HepG2 (cell line): ENCODE measurements around the gene COMMD9. TPM values are rescaled to one million over a fixed set of nuclear protein-coding genes. Genes with fewer than 3 reads are reported as not detected.
A peak's percentile ranks its signal among the peaks of the same experiment; 100 is the strongest.

Experiments used
- ATAC-seq: fragments of 200-7000 bp; cut with Tn5 transposase; 3 replicates; pipeline ENCODE4 v1.9.1; 2020; ENCODE audit warnings: mild to moderate bottlenecking, moderate library complexity
- BruUV-seq: library from RNA; stranded (reverse); fragments of 400-500 nt; replicated peaks from 2 replicates; lab custom pipeline; 2021; lab: Mats Ljungman, UMichigan
- CTCF ChIA-PET: fragments of 300-600 bp; formaldehyde crosslinking; extraction: SDS; loops from one replicate; lab custom pipeline; 2021; ENCODE audit warnings: low total read pairs, inconsistent platforms, low intra/inter-chr PET ratio; lab: Yijun Ruan, JAX
- POLR2A ChIA-PET: fragments of 350-600 bp; sonication (Branson Sonifier 250); formaldehyde crosslinking; loops from one replicate; lab custom pipeline; 2020; ENCODE audit warnings: antibody characterized with exemption, inconsistent platforms; lab: Yijun Ruan, JAX
- DNase-seq: peaks from one replicate; pipeline ENCODE4 v3.0.0-alpha.2; 2015; ENCODE audit warnings: low spot score
- FAIRE-seq: peaks from 3 replicates; lab custom pipeline; 2011; peaks lifted over from hg19 to GRCh38; lab: Jason Lieb, UNC
- H2AFZ ChIP-seq: one replicate; pipeline ENCODE4 v1.6.1; 2011; ENCODE audit warnings: low read length, inconsistent platforms
- H3K27ac ChIP-seq: fragments of 300-600 bp; 3 replicates; pipeline ENCODE4 v1.8.0; 2011; ENCODE audit warnings: mixed run types, mild to moderate bottlenecking, mixed read lengths, low read length, inconsistent platforms; ENCODE audit not compliant: insufficient read depth; ENCODE audit errors: extremely low read length
- H3K27me3 ChIP-seq, 2 experiments: fragments of 200-600 bp in 1 of 2; 2 replicates in 1 of 2; 3 replicates in 1 of 2; pipeline versions ENCODE4 v1.6.0 to v1.8.0; 2011; ENCODE audit warnings: low read length in 2 of 2, mild to moderate bottlenecking in 2 of 2, moderate library complexity in 2 of 2, inconsistent platforms in 1 of 2; ENCODE audit not compliant: insufficient read depth in 2 of 2, control insufficient read depth in 1 of 2
- H3K36me3 ChIP-seq, 2 experiments: fragments of 200-600 bp in 1 of 2; replicated peaks in 1 of 2; 2 replicates in 1 of 2; 3 replicates in 1 of 2; pipeline versions ENCODE4 v1.5.1 to v1.8.0; 2011; ENCODE audit warnings: low read length in 2 of 2, inconsistent platforms in 1 of 2; ENCODE audit not compliant: insufficient read depth in 2 of 2, control insufficient read depth in 1 of 2
- H3K4me1 ChIP-seq: 2 replicates; pipeline ENCODE4 v1.5.1; 2012; ENCODE audit warnings: low read length, inconsistent platforms; ENCODE audit not compliant: insufficient read depth
- H3K4me2 ChIP-seq: 2 replicates; pipeline ENCODE4 v1.6.0; 2011; ENCODE audit warnings: low read depth, low read length, inconsistent platforms
- H3K4me3 ChIP-seq, 3 experiments: fragments of 200-600 bp in 1 of 3; sonication (generic), shearing (Covaris generic) in 1 of 3; replicated peaks in 1 of 3; 2 replicates each; pipeline ENCODE4 v1.5.1; 2011 to 2016; ENCODE audit warnings: low read length in 3 of 3, inconsistent platforms in 2 of 3, low read depth in 2 of 3, mild to moderate bottlenecking in 2 of 3, control low read depth in 1 of 3, mixed read lengths in 1 of 3; ENCODE audit not compliant: insufficient read depth in 1 of 3
- H3K79me2 ChIP-seq: one replicate; pipeline ENCODE4 v1.6.1; 2011; ENCODE audit warnings: low read length, inconsistent platforms; ENCODE audit not compliant: insufficient read depth
- H3K9ac ChIP-seq: 2 replicates; pipeline ENCODE4 v1.6.0; 2011; ENCODE audit warnings: mild to moderate bottlenecking, low read depth, low read length, inconsistent platforms; ENCODE audit not compliant: insufficient read depth
- H3K9me3 ChIP-seq: 2 replicates; pipeline ENCODE4 v1.5.1; 2012; ENCODE audit warnings: mild to moderate bottlenecking, low read length
- H4K20me1 ChIP-seq: 2 replicates; pipeline ENCODE4 v1.6.0; 2011; ENCODE audit warnings: inconsistent platforms, mild to moderate bottlenecking, low read length, moderate library complexity; ENCODE audit not compliant: insufficient read depth
- AHR ChIP-seq: IDR thresholded peaks from 2 replicates; pipeline ENCODE4 v1.6.1; 2018; ENCODE audit warnings: missing genetic modification reagents, missing compliant biosample characterization
- HCFC1 ChIP-seq: fragments of 150-350 bp; IDR thresholded peaks from 2 replicates; pipeline ENCODE4 v1.6.1; 2014; ENCODE audit warnings: low read depth, low read length
- KLF15 ChIP-seq: sonication (generic); formaldehyde crosslinking; IDR thresholded peaks from 2 replicates; pipeline ENCODE4 v1.8.1; 2023; ENCODE audit warnings: borderline replicate concordance, mild to moderate bottlenecking, inconsistent platforms, missing genetic modification reagents, mixed read lengths
- NFE2L2 ChIP-seq: fragments of 150-350 bp; IDR thresholded peaks from 2 replicates; pipeline ENCODE4 v1.6.1; 2014; ENCODE audit warnings: low read length
- RARG ChIP-seq: sonication (generic); formaldehyde crosslinking; IDR thresholded peaks from 2 replicates; pipeline ENCODE4 v1.4.0; 2020; ENCODE audit warnings: low read depth, mild to moderate bottlenecking, missing genetic modification reagents
- ZBTB1 ChIP-seq: sonication (generic); formaldehyde crosslinking; IDR thresholded peaks from 2 replicates; pipeline ENCODE4 v1.4.0; 2020; ENCODE audit warnings: missing genetic modification reagents, borderline replicate concordance
- ZFYVE20 ChIP-seq: sonication (generic); formaldehyde crosslinking; IDR thresholded peaks from 2 replicates; pipeline ENCODE4 v1.8.0; 2023; ENCODE audit warnings: low read depth, mild to moderate bottlenecking, moderate library complexity, missing genetic modification reagents, borderline replicate concordance
- ZNF260 ChIP-seq: sonication (generic); formaldehyde crosslinking; IDR thresholded peaks from 2 replicates; pipeline ENCODE4 v1.4.0; 2020; ENCODE audit warnings: missing genetic modification reagents, low read depth, mild to moderate bottlenecking, borderline replicate concordance
- ZNF317 ChIP-seq: sonication (generic); formaldehyde crosslinking; IDR thresholded peaks from 2 replicates; pipeline ENCODE4 v1.5.0; 2020; ENCODE audit warnings: mild to moderate bottlenecking, missing genetic modification reagents
- ZNF891 ChIP-seq: sonication (generic); formaldehyde crosslinking; IDR thresholded peaks from 2 replicates; pipeline ENCODE4 v1.5.0; 2020; ENCODE audit warnings: mild to moderate bottlenecking, missing genetic modification reagents
- ZSCAN22 ChIP-seq: sonication (generic); formaldehyde crosslinking; IDR thresholded peaks from 2 replicates; pipeline ENCODE4 v1.4.0; 2020; ENCODE audit warnings: mild to moderate bottlenecking, missing genetic modification reagents
- WGBS: methylation state at CpG from one replicate; pipeline ENCODE4 v1.1.6; 2017; ENCODE audit warnings: low lambda C conversion rate; 5-methylcytosine and 5-hydroxymethylcytosine counted together
- in situ Hi-C: cut with HindIII; loops from 2 replicates; pipeline ENCODE4 v1.10.0; 2017; ENCODE audit warnings: low pct_unique_long_range_greater_than_20kb; ENCODE audit not compliant: extremely low pct_ligation_motif_present
- intact Hi-C: fragments of 100-400 bp; cut with micrococcal nuclease; formaldehyde crosslinking; loops from one replicate; pipeline ENCODE4 v1.10.0; 2022; ENCODE audit not compliant: unreplicated experiment
- polyA plus RNA-seq, 8 experiments: library from polyadenylated mRNA; depleted of rRNA in 3 of 8; stranded (reverse) in 7 of 8; unstranded in 1 of 8; fragments of >200 nt; fragmentation: Illumina TruSeq in 4 of 8; extraction: Trizol in 4 of 8; gene quantifications; 2 replicates each; pipeline versions ENCODE4 v1.2.1 to v1.2.3, GENCODE V29; 2011 to 2016; ENCODE audit warnings: low read depth in 4 of 8, missing spikeins in 1 of 8, mixed read lengths in 1 of 8; ENCODE audit not compliant: insufficient read depth in 1 of 8
- total RNA-seq, 5 experiments: library from RNA; depleted of rRNA; stranded (reverse); fragments of >200 nt; fragmentation: Illumina TruSeq; extraction: Trizol; gene quantifications; 2 replicates each; pipeline ENCODE4 v1.2.3, GENCODE V29; 2016; ENCODE audit warnings: low read depth in 1 of 5
- TF ChIP-seq, protein P1 (sequence below): sonication (generic); formaldehyde crosslinking; IDR thresholded peaks from 2 replicates; pipeline ENCODE4 v1.4.0; 2020; ENCODE audit warnings: mild to moderate bottlenecking, missing genetic modification reagents
- TF ChIP-seq, protein P2 (sequence below): sonication (generic); formaldehyde crosslinking; IDR thresholded peaks from 2 replicates; pipeline ENCODE4 v1.5.1; 2020; ENCODE audit warnings: mild to moderate bottlenecking, moderate library complexity, missing genetic modification reagents

The COMMD9 gene
- total and polyA plus RNA-seq, 2 of the 13 experiments (the other 11 are each of a cell fraction or from before 2014, with no cell fraction given), result 47.3 to 76.7 TPM

DNA sequence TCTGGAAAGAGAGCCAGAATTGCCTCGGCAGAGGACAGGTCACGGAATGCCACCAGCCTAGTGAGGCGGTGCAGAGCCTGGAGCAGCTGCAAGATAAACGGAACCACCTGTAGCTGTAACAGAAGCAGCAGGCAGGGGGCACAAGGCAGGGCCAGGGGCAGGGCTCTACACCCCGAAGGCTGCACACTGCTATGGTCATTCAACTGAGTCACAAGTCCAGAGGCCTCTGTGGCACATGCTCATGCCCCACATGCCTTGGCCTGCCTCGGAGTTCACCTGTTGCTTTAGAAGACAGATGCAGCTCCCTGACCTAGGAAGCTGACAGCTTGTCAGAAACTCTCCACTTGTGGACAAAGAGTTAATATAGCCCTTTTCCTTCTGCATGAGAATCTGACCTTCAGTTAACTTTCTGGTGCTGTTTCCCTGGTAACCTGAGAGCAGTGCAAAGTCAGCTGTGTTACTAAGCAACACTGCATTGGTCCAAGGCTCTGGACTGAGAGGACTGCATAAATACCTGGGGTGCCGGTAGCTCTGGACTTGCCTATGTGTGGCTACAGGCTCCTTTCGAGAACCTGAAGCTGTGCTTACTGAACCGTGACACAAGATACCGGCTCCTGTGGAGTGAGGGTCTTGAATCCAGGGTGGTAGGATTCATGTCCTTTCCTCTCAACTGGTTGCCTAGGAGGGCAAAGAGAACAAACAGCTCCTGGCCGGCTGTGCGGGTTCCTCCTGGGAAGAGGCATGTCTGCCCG, 10.5 kb downstream of the COMMD9 start:
- 97% methylated on average over 7 of the region's 13 CpGs for WGBS
- no peak overlapping the region for H3K4me3 ChIP-seq
- H3K79me2 ChIP-seq, result peaks cover 4% of the 10 kb centered on the region
- DNase-seq (no peak), FAIRE-seq (no peak), ATAC-seq (peak; percentile 56)
- in situ Hi-C loops, result no loop called here
- ChIA-PET POLR2A (no interaction called here), CTCF (no interaction called here)
- H3K9ac ChIP-seq, result no peak overlapping the region
- H4K20me1 ChIP-seq, result no peaks in the 10 kb centered on the region
- TF ChIP-seq KLF15 (no peak), HCFC1 (no peak), ZBTB1 (no peak), ZSCAN22 (no peak), ZNF260 (CRISPR knock-in tag) (no peak)
- no peak overlapping the region for H3K4me2 ChIP-seq
- H3K36me3 ChIP-seq, result peaks cover 11 to 22% of the 10 kb centered on the region in 2 experiments; a peak in 4 of 5 replicates
- no peak overlapping the region for H2AFZ ChIP-seq
- intact Hi-C loops, result no loop called here
- H3K27me3 ChIP-seq, result no peaks in the 10 kb centered on the region
- no TSS peak for BruUV-seq
- H3K27ac ChIP-seq, result no peak overlapping the region
- H3K9me3 ChIP-seq, result no peaks in the 10 kb centered on the region
- no peaks in the 10 kb centered on the region for H3K4me1 ChIP-seq

DNA sequence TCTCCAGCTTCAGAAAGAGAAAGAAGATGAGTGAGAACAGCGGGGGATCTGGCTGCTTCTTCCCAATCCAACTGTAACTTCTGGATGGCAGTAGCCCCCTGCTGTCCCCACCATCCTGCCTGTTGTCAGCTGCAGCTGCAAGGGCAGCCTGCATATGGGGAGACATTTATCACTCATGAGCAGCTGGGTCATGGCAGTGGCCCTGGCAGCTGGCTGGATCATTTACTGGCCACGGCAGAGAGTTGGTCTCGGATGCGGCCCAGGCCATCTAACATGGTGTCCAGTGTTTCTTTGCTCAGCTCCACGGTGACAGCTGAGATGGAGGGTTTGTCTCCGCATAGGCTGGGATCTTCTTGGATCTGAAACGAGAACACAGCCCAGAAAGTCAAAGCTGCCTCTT, 14.8 kb downstream of the COMMD9 start:
- Histone ChIP-seq H3K27ac (no peak overlapping the region), H3K4me2 (no peak overlapping the region), H3K9me3 (no peaks in the 10 kb centered on the region), H4K20me1 (no peaks in the 10 kb centered on the region), H3K79me2 (no peaks in the 10 kb centered on the region), H3K4me3 (no peak overlapping the region), H2AFZ (no peak overlapping the region), H3K36me3 (peaks cover 11 to 28% of the 10 kb centered on the region in 2 experiments; a peak in 4 of 5 replicates), H3K9ac (no peak overlapping the region), H3K27me3 (no peaks in the 10 kb centered on the region), H3K4me1 (no peaks in the 10 kb centered on the region)
- WGBS, result 95% methylated on average over 7 of the region's 7 CpGs
- TF ChIP-seq ZFYVE20 (no peak), ZNF891 (CRISPR knock-in tag) (no peak), NFE2L2 (no peak), AHR (CRISPR knock-in tag) (no peak), RARG (CRISPR knock-in tag) (no peak), ZNF317 (CRISPR knock-in tag) (no peak)
- TF ChIP-seq, protein P1, sequence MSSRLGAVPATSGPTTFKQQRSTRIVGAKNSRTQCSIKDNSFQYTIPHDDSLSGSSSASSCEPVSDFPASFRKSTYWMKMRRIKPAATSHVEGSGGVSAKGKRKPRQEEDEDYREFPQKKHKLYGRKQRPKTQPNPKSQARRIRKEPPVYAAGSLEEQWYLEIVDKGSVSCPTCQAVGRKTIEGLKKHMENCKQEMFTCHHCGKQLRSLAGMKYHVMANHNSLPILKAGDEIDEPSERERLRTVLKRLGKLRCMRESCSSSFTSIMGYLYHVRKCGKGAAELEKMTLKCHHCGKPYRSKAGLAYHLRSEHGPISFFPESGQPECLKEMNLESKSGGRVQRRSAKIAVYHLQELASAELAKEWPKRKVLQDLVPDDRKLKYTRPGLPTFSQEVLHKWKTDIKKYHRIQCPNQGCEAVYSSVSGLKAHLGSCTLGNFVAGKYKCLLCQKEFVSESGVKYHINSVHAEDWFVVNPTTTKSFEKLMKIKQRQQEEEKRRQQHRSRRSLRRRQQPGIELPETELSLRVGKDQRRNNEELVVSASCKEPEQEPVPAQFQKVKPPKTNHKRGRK, result no peak
- TF ChIP-seq, protein P2, sequence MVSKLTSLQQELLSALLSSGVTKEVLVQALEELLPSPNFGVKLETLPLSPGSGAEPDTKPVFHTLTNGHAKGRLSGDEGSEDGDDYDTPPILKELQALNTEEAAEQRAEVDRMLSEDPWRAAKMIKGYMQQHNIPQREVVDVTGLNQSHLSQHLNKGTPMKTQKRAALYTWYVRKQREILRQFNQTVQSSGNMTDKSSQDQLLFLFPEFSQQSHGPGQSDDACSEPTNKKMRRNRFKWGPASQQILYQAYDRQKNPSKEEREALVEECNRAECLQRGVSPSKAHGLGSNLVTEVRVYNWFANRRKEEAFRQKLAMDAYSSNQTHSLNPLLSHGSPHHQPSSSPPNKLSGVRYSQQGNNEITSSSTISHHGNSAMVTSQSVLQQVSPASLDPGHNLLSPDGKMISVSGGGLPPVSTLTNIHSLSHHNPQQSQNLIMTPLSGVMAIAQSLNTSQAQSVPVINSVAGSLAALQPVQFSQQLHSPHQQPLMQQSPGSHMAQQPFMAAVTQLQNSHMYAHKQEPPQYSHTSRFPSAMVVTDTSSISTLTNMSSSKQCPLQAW (CRISPR knock-in tag), result no peak
- ChIA-PET POLR2A (no interaction called here), CTCF (no interaction called here)
- BruUV-seq, result no TSS peak
- DNase-seq (no peak), FAIRE-seq (no peak), ATAC-seq (no peak)
- intact Hi-C loops, result no loop called here
- in situ Hi-C loops, result loop anchor here (25.0 kb wide), 1 partner anchor 787 kb away; no protein-coding TSS in a partner anchor
